Measurements from ENCODE around the gene HSPB6.

The HSPB6 gene

GRCh38 chr19:35744430-35745327, 12.2 kb downstream of the HSPB6 start:
- peak; percentile 95 to 97 for DNase-seq

DNA sequence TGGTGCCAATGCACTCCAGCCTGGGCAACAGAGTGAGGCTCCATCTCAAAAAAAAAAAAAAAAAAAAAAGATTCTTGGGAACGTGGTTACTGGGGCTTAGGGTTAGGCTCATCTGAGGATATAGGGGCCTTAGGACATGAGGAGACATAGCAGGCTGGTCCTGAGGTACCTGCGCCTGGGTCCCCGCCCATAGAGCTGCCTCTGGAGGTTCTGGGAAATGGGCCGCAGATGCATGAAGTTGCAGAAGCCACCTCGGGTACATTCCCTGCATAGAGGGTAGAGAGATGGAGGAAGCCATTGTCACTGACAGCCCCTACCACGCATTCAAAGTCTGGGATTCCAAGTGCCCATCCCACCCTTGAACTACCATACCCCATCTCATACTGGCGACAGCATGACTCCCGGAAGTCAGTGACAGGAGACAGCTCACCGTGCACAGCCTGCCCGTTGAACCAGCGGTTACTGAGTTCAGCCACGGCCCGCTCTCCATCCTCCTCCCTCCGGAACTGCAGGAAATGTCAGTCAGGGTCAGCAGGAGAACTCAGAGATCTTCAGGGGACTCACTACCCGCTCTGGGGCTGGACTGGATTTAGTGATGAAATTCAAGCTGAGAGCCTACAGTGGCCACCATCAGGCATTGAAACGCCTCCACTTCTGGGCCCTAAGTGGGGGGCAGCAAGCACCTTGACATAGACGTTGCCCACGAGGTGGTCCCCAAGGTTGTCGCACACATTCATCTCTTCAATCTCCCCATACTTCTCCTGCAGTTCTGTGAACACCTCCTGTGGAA, 13.0 kb downstream of the HSPB6 start:
- no peak for DNase-seq

DNA sequence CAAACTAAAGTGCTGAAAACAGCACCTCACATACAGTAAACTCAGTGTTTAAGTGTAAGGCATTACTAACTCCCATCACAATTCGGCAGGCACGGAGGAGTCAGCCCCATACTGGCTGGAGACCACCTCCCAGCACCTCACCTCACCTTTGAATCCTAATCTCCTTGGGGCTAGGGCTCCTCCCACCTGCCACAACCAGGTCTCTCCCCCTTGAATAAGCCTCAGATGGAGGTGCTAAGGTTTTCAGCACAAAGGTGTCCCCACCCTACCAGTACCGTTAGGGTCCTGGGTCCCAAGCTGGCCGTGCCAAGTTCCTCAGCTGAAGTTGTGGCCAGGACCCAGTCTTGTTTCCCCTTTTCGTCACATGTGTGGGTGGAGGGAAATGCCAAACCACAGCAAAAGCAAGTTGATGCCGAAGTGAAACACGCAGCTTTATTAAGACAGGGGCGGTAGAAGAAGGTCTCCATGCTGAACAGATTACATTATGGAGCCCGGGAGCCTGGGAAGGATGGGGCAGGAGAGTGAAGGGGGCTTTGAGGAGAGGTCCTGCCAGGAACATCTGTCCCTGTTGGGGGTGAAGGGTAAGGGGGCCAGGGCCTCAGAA, 14.6 kb downstream of the HSPB6 start, which contains the start of gene IGFLR1:
TSS of gene IGFLR1 (minus strand) at position 332 of the 604 bp plus-strand sequence. CDS start 1,272 bp downstream, outside the sequence.
- DNase-seq: peak; percentile 77 to 79

- DNase-seq: no peak
Observed at GRCh38 chr19:35741203-35741515, 15.7 kb downstream of the HSPB6 start.

DNA sequence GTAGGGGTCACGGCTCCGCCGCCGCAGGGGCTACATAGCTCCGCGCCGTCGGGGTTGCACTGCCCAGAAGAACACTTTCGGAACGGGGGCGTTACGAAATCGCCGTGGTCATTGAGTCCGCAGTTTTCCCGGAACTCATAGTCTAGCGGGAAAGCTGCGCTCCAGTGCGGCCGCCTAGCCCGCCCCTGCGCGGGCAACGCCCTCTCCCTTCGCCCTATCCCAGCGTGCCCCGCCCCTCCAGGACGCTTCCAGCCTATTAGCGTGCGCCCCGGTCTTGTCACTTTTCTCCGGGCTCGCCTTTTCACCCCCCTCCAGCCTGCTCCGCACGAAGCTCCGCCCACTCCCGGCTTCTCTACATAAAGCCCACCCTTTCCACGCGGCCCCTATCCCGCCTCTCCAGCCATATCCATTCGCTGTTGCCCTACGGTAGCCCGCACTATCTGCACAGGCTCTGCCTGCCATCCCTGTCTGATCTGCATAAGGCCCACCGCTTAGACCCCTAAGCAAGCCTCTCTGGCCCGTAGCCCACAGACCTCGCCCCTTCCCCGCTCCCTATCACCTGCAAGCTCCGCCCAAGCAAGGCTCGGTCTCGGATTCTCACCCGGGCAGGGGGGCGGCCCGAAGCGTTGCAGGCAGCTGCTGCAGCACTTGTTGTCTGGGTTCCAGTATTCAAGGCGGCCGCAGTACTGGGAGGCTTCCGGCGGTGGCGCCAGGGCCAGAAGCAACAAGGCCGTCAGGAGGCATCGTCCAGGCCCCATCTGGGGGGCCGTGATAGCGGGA, 16.2 kb downstream of the HSPB6 start:
- peak; percentile 95 for DNase-seq

GRCh38 chr19:35740108-35740422, 16.8 kb downstream of the HSPB6 start:
- DNase-seq: no peak

GRCh38 chr19:35739275-35740107, 17.3 kb downstream of the HSPB6 start:
- no peak for DNase-seq

GRCh38 chr19:35738887-35739229, 18.0 kb downstream of the HSPB6 start:
- DNase-seq: no peak

- no peak for DNase-seq
Observed at GRCh38 chr19:35738021-35738886, 18.6 kb downstream of the HSPB6 start.

DNA sequence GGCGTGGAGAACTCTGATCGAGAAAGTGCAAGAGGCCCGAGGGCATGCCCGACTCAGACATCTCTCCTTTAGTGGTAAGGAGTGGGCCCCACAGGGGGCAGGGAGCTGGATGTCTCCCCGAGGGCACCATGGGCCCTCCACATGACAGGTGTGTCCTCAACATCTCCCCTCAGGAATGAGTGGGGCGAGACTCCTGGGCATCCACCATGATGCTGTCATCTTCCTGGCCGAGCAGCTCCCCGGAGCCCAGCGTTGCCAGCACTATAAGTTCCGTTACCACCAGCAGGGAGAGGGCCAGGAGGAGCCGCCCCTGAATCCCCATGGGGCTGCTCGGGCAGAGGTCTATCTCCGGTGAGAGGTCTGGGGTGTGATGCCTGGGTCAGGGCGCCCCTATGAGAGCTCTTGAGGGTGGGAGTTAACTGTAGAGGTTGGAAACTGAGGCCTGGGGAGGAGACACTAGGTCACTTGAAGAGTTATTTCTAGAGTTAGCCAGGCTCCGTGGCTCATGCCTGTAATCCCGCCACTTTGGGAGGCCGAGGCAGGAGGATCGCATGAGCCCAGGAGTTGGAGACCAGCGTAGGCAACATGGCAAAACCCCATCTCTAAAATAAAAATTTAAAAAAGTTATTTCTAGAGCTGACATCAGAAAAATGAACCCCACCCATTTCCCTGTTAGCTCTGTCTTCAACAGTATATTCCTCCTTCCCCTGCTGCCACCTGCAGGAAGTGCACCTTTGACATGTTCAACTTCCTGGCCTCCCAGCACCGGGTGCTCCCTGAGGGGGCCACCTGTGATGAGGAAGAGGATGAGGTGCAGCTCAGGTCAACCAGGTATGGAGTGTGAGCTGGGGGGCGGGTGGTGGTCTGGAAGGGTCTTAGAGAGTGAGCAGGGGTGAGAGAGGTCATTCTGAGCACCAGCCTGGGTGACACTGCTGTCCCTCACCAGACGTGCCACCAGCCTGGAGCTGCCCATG, 19.6 kb downstream of the HSPB6 start:
- DNase-seq: peak in 1 of 2 donors; percentile 41

DNA sequence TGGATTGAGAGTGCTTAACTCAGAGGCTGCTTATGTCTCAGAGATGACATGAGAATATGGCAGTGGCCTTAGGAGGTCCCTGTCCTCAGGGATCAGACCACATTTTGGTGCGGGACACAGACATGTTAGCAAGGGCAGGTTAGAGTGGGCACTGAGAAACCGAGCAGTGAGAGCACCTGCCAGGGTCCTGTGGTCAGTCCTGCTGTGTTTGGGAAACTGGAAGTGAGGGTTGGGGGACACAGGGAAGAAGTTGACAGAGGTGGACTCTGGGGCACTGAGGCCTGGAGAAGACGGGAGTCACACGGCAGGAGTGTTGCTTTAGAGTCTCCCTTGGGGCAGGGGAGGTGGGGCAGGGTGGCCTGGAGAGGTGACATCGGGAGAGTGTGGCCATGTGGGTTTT, 21.9 kb downstream of the HSPB6 start:
- no peak for DNase-seq

- no peak for DNase-seq
Observed at GRCh38 chr19:35734273-35734672, 22.6 kb downstream of the HSPB6 start.

GRCh38 chr19:35733180-35734125, 23.4 kb downstream of the HSPB6 start:
- no peak for DNase-seq

- DNase-seq: no peak
Observed at GRCh38 chr19:35732540-35733179, 24.2 kb downstream of the HSPB6 start.

GRCh38 chr19:35731779-35732405, 24.9 kb downstream of the HSPB6 start:
- DNase-seq: no peak

DNA sequence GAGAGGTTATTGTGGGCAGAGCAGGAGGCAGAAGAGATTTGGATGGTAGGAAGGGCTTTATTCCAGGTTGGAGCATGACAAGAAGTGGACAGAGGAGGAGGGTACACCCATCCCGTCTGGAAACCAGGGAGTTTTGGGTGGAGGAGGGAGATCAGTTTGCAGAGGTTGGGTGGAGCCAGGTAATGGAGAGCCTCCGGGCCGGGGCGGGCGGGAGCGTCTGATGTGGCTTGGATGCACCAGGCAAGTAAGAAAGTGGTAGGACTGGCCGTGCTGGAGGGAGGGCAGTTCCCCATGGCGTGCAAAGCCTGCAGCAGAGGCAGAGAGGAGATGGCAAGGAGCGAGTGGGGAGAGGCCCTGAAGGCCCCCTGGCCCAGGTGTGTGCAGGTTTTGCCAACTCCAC, 25.5 kb downstream of the HSPB6 start:
- DNase-seq: no peak

- no peak for DNase-seq
Observed at GRCh38 chr19:35730326-35730725, 26.5 kb downstream of the HSPB6 start.

- no peak for DNase-seq
Observed at GRCh38 chr19:35729763-35730162, 27.1 kb downstream of the HSPB6 start.
